Uterus (tissue), 2 donors: ENCODE data around the gene TGIF2.

Experiments
- CTCF ChIP-seq, 4 experiments: fragments of 200-600 bp in 2 of 4; fragments of 450-650 bp in 2 of 4; sonication (generic) in 2 of 4; IDR thresholded peaks; one replicate each; pipeline ENCODE4 v1.5.1; 2016 to 2019; ENCODE audit warnings: antibody characterized with exemption in 4 of 4, mild to moderate bottlenecking in 2 of 4, moderate library complexity in 1 of 4
- POLR2A ChIP-seq, 2 donors: fragments of 450-650 bp; IDR thresholded peaks; one replicate each; pipeline ENCODE4 v1.6.1; 2016; ENCODE audit warnings: antibody characterized with exemption in 2 of 2, mild to moderate bottlenecking in 1 of 2, moderate library complexity in 1 of 2

GRCh38 chr20:36642136-36642535 is 68.7 kb downstream of the TGIF2 start:
- TF ChIP-seq CTCF (IDR thresholded peaks at IDR 0.05) (no peak), POLR2A (IDR thresholded peaks at IDR 0.05) (no peak)
